ENCODE measurements around the gene SLC39A13. TPM values are rescaled to one million over a fixed set of nuclear protein-coding genes. Genes with fewer than 3 reads are reported as not detected.

SLC39A13 gene
- total RNA-seq, 1 donor from 2014 or later, result 117 TPM

DNA sequence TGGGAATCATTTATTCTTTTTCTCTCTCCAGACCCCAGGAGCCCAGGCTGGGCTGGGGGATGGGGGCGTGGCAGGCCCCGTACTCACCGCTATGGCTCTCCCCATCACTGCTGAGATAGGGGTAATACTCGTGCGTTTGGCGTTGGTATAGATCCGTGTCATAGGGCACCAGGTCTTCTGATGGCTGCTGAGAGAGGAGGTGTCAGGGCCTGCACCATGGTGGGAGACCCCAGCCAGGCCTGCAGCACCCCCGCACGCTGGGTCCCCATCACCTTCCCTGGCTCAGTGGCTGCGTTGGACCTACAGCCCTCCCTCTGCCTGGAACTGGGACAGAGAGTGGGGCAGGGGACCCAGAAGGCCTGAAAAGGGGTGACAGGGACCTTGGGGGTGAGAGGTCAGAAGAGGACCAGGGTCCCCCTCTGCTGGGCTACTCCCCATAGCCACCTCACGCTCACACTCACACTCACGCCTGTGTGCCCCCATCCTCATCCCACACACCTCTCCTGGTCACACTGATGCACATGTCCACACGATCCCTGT, 32.8 kb upstream of the SLC39A13 start:
- no peaks in the 10 kb centered on the region for H3K36me3 ChIP-seq (ENCODE audit: control insufficient read depth, insufficient read depth, low read length)
- no peak for DNase-seq (ENCODE audit: low read depth)
- TF ChIP-seq CTCF (IDR thresholded peaks at IDR 0.05; ENCODE audit: insufficient read depth, low read length, poor library complexity, severe bottlenecking), result no peak
- H3K27me3 ChIP-seq (ENCODE audit: control insufficient read depth, insufficient read depth, low read length), result no peaks in the 10 kb centered on the region
- H3K4me3 ChIP-seq (ENCODE audit: low read depth, low read length), result no peak overlapping the region

DNA sequence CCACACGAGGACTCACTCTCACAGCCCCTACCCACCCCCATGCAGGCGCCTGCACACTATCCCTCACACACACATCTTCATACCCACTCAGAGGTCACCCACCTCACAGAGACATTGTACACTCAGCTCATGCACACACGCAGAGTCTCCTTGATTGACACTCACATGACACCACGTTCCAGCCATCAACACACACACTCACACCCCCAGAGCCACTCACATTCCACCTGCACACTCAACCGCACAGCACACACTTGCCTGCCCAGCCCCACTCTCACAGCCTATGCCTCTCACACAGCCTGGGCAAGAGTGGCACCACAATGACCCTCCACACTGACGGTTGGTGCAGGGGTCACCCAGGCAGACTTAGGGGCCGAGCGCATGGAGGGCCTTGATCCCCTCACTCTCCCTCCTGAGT, 32.3 kb upstream of the SLC39A13 start:
- no peaks in the 10 kb centered on the region for H3K36me3 ChIP-seq (ENCODE audit: control insufficient read depth, insufficient read depth, low read length)
- no peaks in the 10 kb centered on the region for H3K27me3 ChIP-seq (ENCODE audit: control insufficient read depth, insufficient read depth, low read length)
- no peak overlapping the region for H3K4me3 ChIP-seq (ENCODE audit: low read depth, low read length)
- no peak for TF ChIP-seq CTCF (IDR thresholded peaks at IDR 0.05; ENCODE audit: insufficient read depth, low read length, poor library complexity, severe bottlenecking)
- no peak for DNase-seq (ENCODE audit: low read depth)

- DNase-seq (ENCODE audit: low read depth), result no peak
- H3K4me3 ChIP-seq (ENCODE audit: low read depth, low read length), result no peak overlapping the region
- H3K27me3 ChIP-seq (ENCODE audit: control insufficient read depth, insufficient read depth, low read length), result no peaks in the 10 kb centered on the region
- H3K36me3 ChIP-seq (ENCODE audit: control insufficient read depth, insufficient read depth, low read length), result no peaks in the 10 kb centered on the region
- TF ChIP-seq CTCF (IDR thresholded peaks at IDR 0.05; ENCODE audit: insufficient read depth, low read length, poor library complexity, severe bottlenecking), result no peak
Observed at GRCh38 chr11:47376525-47377371, 31.6 kb upstream of the SLC39A13 start.

GRCh38 chr11:47377571-47378009, 30.8 kb upstream of the SLC39A13 start:
- H3K27me3 ChIP-seq (ENCODE audit: control insufficient read depth, insufficient read depth, low read length), result no peaks in the 10 kb centered on the region
- DNase-seq (ENCODE audit: low read depth), result no peak
- H3K4me3 ChIP-seq (ENCODE audit: low read depth, low read length), result no peak overlapping the region
- no peaks in the 10 kb centered on the region for H3K36me3 ChIP-seq (ENCODE audit: control insufficient read depth, insufficient read depth, low read length)
- TF ChIP-seq CTCF (IDR thresholded peaks at IDR 0.05; ENCODE audit: insufficient read depth, low read length, poor library complexity, severe bottlenecking), result no peak

- no peak for DNase-seq (ENCODE audit: low read depth)
- no peak for TF ChIP-seq CTCF (IDR thresholded peaks at IDR 0.05; ENCODE audit: insufficient read depth, low read length, poor library complexity, severe bottlenecking)
- no peak within 1 kb of the TSS for H3K4me3 ChIP-seq (ENCODE audit: low read depth, low read length)
- H3K36me3 ChIP-seq (ENCODE audit: control insufficient read depth, insufficient read depth, low read length), result no peaks in the 10 kb centered on the region
- peaks cover 1% of the 10 kb centered on the region for H3K27me3 ChIP-seq (ENCODE audit: control insufficient read depth, insufficient read depth, low read length)
Observed at GRCh38 chr11:47378010-47378835, 30.2 kb upstream of the SLC39A13 start, which contains the start of gene SPI1. Gene SPI1, minus strand, starts transcription at chr11:47378547. Its CDS starts 194 bp downstream, at chr11:47378353.
